Measurements from ENCODE around the gene IGSF9.

GRCh38 chr1:159921251-159921650 lies 24.2 kb downstream of the IGSF9 start:
- no peak for TF ChIP-seq SMC3 (IDR thresholded peaks at IDR 0.05; ENCODE audit: low read depth, low read length)
- no peak for TF ChIP-seq CTCF (conservative IDR thresholded peaks at IDR 0.05; ENCODE audit: low read depth, low read length)
- TF ChIP-seq ELK1 (IDR thresholded peaks at IDR 0.05; ENCODE audit: borderline replicate concordance, low read depth, low read length): no peak

All from IMR-90 (cell line).